A673 (cell line): ENCODE measurements around the gene SAMD3. TPM values are rescaled to one million over a fixed set of nuclear protein-coding genes. Genes with fewer than 3 reads are reported as not detected.

Experiments used
- BruUV-seq: library from RNA; stranded (reverse); fragments of 400-500 nt; replicated peaks from 2 replicates; lab custom pipeline; 2021; lab: Mats Ljungman, UMichigan
- CTCF ChIA-PET: fragments of 300-600 bp; sonication (Branson Sonifier 250); formaldehyde crosslinking; loops from one replicate; lab custom pipeline; 2022; ENCODE audit warnings: antibody characterized with exemption; lab: Charles Lee
- POLR2A ChIA-PET: fragments of 300-600 bp; sonication (Branson Sonifier 250); formaldehyde crosslinking; loops from one replicate; lab custom pipeline; 2022; ENCODE audit warnings: antibody characterized with exemption; ENCODE audit not compliant: low non-redundant PET; lab: Charles Lee
- DNase-seq: peaks from one replicate; pipeline ENCODE4 v3.0.0-alpha.2; 2015; ENCODE audit warnings: low spot score
- H3K27ac ChIP-seq: fragments of 200-600 bp; sonication (generic); 2 replicates; pipeline ENCODE4 v1.5.1; 2016; ENCODE audit warnings: mixed run types, low read depth, mild to moderate bottlenecking, mixed read lengths, antibody characterized with exemption, low read length; ENCODE audit not compliant: poor library complexity, severe bottlenecking
- H3K27me3 ChIP-seq: fragments of 200-600 bp; sonication (generic); replicated peaks from 2 replicates; pipeline ENCODE4 v1.6.1; 2017; ENCODE audit warnings: mixed run types, low read depth, mild to moderate bottlenecking, mixed read lengths, antibody characterized with exemption, low read length; ENCODE audit not compliant: insufficient read depth, poor library complexity
- H3K36me3 ChIP-seq: fragments of 200-600 bp; sonication (generic); 2 replicates; pipeline ENCODE4 v1.6.1; 2016; ENCODE audit warnings: mixed run types, mild to moderate bottlenecking, mixed read lengths, antibody characterized with exemption, low read length; ENCODE audit not compliant: insufficient read depth, poor library complexity, severe bottlenecking
- H3K4me1 ChIP-seq: fragments of 200-600 bp; sonication (generic); 2 replicates; pipeline ENCODE4 v1.6.1; 2017; ENCODE audit warnings: mixed run types, mild to moderate bottlenecking, mixed read lengths, antibody characterized with exemption, low read length; ENCODE audit not compliant: insufficient read depth, poor library complexity, severe bottlenecking
- H3K4me3 ChIP-seq: fragments of 200-600 bp; sonication (generic); 2 replicates; pipeline ENCODE4 v1.5.1; 2016; ENCODE audit warnings: low read depth, mixed run types, mild to moderate bottlenecking, mixed read lengths, low read length; ENCODE audit not compliant: poor library complexity, severe bottlenecking
- H3K9me3 ChIP-seq: fragments of 200-600 bp; sonication (generic); 2 replicates; pipeline ENCODE4 v1.6.1; 2016; ENCODE audit warnings: mixed run types, low read depth, mild to moderate bottlenecking, mixed read lengths, antibody characterized with exemption, low read length; ENCODE audit not compliant: poor library complexity, severe bottlenecking
- EZH2 ChIP-seq: fragments of 200-600 bp; sonication (generic); IDR thresholded peaks from 2 replicates; pipeline ENCODE4 v1.6.1; 2017; ENCODE audit warnings: borderline replicate concordance, low read depth, mild to moderate bottlenecking, mixed read lengths, antibody characterized with exemption, low read length; ENCODE audit not compliant: poor library complexity, severe bottlenecking
- intact Hi-C: fragments of 100-400 bp; cut with micrococcal nuclease; formaldehyde crosslinking; loops from one replicate; pipeline ENCODE4 v1.10.0; 2022; ENCODE audit not compliant: unreplicated experiment
- total RNA-seq: library from RNA; stranded (reverse); gene quantifications from 2 replicates; pipeline ENCODE4 v1.2.3, GENCODE V29; 2021
- TF ChIP-seq, protein P1 (sequence below): fragments of 300-800, 200-600 bp; sonication (generic); conservative IDR thresholded peaks from 2 replicates; pipeline ENCODE4 v1.5.1; 2017; ENCODE audit warnings: low read depth, mild to moderate bottlenecking, antibody characterized with exemption, low read length, moderate library complexity, mixed read lengths

SAMD3 gene
- total RNA-seq, 1 experiment from 2014 or later: not detected

DNA sequence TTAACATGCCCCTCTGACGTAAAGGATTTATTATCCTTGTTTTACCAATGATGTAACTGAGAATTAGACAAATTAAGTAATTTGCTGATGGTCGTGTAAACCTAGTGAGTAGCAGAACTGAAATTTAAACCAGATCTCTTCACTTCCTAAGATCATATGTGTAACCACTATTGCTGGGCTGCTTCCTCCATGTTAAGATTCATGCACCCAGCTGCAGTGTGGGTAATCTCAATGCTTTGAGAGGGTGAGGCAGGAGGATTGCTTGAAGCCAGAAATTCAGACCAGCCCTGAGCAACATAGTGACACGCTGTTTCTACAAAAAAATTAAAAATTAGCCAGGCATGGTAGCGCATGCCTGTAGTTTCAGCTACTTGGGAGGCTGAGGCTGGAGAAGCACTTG, 106.5 kb downstream of the SAMD3 start:
- no peak for DNase-seq
- H3K27ac ChIP-seq: no peak overlapping the region
- ChIA-PET CTCF (no interaction called here), POLR2A (no interaction called here)
- peaks cover 7% of the 10 kb centered on the region for H3K4me1 ChIP-seq
- H3K4me3 ChIP-seq: no peak overlapping the region
- intact Hi-C loops: no loop called here
- TF ChIP-seq, protein P1, sequence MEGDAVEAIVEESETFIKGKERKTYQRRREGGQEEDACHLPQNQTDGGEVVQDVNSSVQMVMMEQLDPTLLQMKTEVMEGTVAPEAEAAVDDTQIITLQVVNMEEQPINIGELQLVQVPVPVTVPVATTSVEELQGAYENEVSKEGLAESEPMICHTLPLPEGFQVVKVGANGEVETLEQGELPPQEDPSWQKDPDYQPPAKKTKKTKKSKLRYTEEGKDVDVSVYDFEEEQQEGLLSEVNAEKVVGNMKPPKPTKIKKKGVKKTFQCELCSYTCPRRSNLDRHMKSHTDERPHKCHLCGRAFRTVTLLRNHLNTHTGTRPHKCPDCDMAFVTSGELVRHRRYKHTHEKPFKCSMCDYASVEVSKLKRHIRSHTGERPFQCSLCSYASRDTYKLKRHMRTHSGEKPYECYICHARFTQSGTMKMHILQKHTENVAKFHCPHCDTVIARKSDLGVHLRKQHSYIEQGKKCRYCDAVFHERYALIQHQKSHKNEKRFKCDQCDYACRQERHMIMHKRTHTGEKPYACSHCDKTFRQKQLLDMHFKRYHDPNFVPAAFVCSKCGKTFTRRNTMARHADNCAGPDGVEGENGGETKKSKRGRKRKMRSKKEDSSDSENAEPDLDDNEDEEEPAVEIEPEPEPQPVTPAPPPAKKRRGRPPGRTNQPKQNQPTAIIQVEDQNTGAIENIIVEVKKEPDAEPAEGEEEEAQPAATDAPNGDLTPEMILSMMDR: no peak
- no peak for TF ChIP-seq EZH2
- H3K9me3 ChIP-seq: no peaks in the 10 kb centered on the region
- no peaks in the 10 kb centered on the region for H3K36me3 ChIP-seq
- no peaks in the 10 kb centered on the region for H3K27me3 ChIP-seq
- no TSS peak for BruUV-seq

DNA sequence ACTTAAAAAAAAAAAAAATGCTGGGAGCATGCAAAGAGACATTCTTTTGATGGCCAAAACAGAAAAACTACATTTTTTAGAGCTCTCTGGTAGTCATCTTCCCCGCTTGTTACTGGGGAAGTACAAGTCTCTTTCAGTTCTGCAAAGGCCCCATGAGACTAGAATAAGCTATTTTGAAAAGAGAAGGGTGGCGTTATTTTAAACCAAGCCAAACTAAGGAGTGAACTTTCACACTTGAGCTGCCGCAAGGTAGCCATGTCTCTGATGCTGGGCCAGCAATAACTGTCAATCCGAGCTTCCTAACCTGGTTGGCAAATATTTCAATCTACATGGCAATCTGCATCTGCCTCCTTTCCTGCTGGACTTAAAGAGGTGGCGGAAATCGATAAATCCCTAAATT, 107.7 kb downstream of the SAMD3 start:
- TF ChIP-seq, protein P1: no peak
- H3K27me3 ChIP-seq: no peaks in the 10 kb centered on the region
- intact Hi-C loops: no loop called here
- H3K4me1 ChIP-seq: peaks cover 7% of the 10 kb centered on the region
- H3K27ac ChIP-seq: no peak overlapping the region
- no TSS peak for BruUV-seq
- no peaks in the 10 kb centered on the region for H3K36me3 ChIP-seq
- POLR2A ChIA-PET: no interaction called here
- no peak overlapping the region for H3K4me3 ChIP-seq
- no peak for DNase-seq
- CTCF ChIA-PET: no interaction called here
- no peaks in the 10 kb centered on the region for H3K9me3 ChIP-seq

DNA sequence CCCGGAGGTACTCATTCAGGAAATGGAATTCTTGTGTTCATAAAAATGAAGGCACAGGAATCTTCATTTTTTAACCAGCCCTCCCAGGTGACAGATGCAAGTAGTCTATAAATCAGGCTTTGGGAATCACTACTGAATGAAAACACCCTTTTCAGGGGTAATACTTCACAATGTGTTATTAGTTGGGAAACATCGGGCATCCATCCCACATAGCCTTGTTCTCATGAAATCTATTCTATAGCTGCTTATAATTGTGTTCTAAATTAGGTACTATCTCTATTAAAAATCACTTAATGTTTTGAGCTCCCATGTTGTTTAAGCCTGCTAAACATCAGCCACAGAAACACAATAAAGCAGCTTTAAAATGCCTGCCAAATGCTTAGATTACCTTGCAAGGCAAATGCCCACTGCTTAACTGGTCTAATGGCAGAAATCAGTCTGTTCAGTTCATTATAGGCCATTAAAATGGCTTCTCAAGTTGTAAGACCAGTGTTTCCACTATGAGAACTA, 109.5 kb downstream of the SAMD3 start:
- ChIA-PET CTCF (no interaction called here), POLR2A (no interaction called here)
- no peak for TF ChIP-seq EZH2
- TF ChIP-seq, protein P1: no peak
- no peak overlapping the region for H3K27ac ChIP-seq
- BruUV-seq: no TSS peak
- no peak for DNase-seq
- intact Hi-C loops: no loop called here
- peaks cover 7% of the 10 kb centered on the region for H3K4me1 ChIP-seq
- no peaks in the 10 kb centered on the region for H3K9me3 ChIP-seq
- H3K4me3 ChIP-seq: no peak overlapping the region
- H3K36me3 ChIP-seq: no peaks in the 10 kb centered on the region
- H3K27me3 ChIP-seq: no peaks in the 10 kb centered on the region
